Esophagus muscularis mucosa (tissue), 3 donors: Measurements from ENCODE around the gene NDRG2.

Source experiments
- POLR2A ChIP-seq: fragments of 450-650 bp; IDR thresholded peaks from one replicate; pipeline ENCODE4 v1.6.1; 2017; ENCODE audit warnings: antibody characterized with exemption, moderate library complexity, mild to moderate bottlenecking, low read depth
- POLR2AphosphoS5 ChIP-seq, 2 donors: sonication (generic); formaldehyde crosslinking; IDR thresholded peaks; one replicate each; pipeline ENCODE4 v1.6.1; 2017; ENCODE audit warnings: antibody characterized with exemption in 2 of 2
- TF ChIP-seq, protein P1 (sequence below), 3 experiments: fragments of 200-600 bp in 2 of 3; fragments of 450-650 bp in 1 of 3; sonication (generic) in 2 of 3; IDR thresholded peaks; one replicate each; pipeline ENCODE4 v1.5.1; 2017 to 2019; ENCODE audit warnings: antibody characterized with exemption in 3 of 3, mild to moderate bottlenecking in 2 of 3, moderate library complexity in 1 of 3

DNA sequence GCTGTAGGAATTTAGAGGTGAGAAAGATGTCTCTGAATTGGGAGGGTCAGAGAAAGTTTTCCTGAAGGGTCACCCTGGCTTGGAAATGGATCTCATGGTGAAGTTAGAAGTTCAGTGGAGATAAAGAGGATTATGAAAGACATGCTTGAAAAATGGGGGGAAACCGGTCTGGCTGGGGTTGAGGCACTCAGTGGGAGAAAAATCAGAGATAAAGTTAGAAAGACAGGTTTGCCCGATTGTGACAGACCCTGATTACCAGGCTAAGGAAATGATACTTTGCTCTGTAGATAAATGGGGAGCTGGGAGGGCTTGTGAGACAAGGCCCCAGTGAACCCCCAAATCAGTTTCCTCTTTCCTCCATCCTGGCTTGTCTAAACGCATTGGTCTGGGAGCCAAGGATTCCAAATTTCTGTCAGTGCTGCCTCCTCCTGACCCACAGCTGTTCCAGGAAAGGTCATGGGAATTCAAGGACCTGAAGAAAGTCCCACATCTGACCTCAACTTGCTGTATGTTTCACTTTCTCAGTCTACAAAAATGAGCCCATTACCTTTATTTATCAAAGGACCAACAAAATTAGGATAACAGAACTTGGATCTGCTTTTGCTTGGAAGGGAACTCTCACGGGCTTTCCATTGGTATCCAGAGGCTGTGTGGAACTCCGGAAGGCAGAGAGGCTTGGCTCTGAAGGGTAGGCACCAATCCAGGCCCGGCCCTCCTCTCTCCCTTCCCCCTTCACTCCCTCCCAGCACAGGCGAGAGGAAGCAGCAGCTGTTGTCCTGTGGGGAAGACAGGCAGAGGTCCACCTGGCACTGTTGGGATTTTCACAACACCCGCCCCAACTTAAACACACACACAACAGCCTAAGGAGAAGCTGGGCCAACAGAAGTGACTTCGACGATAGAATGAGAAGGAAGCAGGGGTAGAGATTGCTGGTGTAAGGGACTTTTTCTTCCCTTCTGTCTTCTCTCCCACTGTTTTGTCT is 13.9 kb upstream of the NDRG2 start:
- TF ChIP-seq, protein P1, sequence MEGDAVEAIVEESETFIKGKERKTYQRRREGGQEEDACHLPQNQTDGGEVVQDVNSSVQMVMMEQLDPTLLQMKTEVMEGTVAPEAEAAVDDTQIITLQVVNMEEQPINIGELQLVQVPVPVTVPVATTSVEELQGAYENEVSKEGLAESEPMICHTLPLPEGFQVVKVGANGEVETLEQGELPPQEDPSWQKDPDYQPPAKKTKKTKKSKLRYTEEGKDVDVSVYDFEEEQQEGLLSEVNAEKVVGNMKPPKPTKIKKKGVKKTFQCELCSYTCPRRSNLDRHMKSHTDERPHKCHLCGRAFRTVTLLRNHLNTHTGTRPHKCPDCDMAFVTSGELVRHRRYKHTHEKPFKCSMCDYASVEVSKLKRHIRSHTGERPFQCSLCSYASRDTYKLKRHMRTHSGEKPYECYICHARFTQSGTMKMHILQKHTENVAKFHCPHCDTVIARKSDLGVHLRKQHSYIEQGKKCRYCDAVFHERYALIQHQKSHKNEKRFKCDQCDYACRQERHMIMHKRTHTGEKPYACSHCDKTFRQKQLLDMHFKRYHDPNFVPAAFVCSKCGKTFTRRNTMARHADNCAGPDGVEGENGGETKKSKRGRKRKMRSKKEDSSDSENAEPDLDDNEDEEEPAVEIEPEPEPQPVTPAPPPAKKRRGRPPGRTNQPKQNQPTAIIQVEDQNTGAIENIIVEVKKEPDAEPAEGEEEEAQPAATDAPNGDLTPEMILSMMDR (IDR thresholded peaks at IDR 0.05): no peak
- TF ChIP-seq POLR2AphosphoS5 (IDR thresholded peaks at IDR 0.05) (peak; percentile 74 to 85), POLR2A (no peak)
